ENCODE data around the gene RBM33. TPM values are rescaled to one million over a fixed set of nuclear protein-coding genes. Genes with fewer than 3 reads are reported as not detected.
"Not testable (repeated sequence)": the region's sequence is repeated elsewhere in the genome, so short reads cannot be mapped to it uniquely, and the experiment has no call there.

Gene RBM33
- total RNA-seq, 1 donor from 2014 or later, result 79.8 TPM

GRCh38 chr7:155811895-155812761 lies 167.7 kb downstream of the RBM33 start, which contains the start of gene SHH:
TSS of gene SHH (minus strand) at chr7:155812463. CDS start at chr7:155812122, 341 bp downstream.
- Mint-ChIP-seq H3K27me3 (ENCODE audit: low read depth) (peaks cover 62% of the 10 kb centered on the region), H3K9me3 (no peaks in the 10 kb centered on the region), H3K27ac (peak within 1 kb of the TSS; percentile 58), H3K4me3 (ENCODE audit: low read depth) (peak within 1 kb of the TSS; percentile 70), H3K36me3 (ENCODE audit: low read depth) (no peaks in the 10 kb centered on the region), H3K4me1 (ENCODE audit: low read depth) (peaks cover 24% of the 10 kb centered on the region)
- intact Hi-C loops (cut with micrococcal nuclease), result loop anchor here (2.0 to 5.0 kb wide), 3 partner anchors 360 to 1879 kb away; no protein-coding TSS in a partner anchor
- no peak for DNase-seq (ENCODE audit: low spot score)

GRCh38 chr7:155813125-155813524 lies 168.7 kb downstream of the RBM33 start:
- Mint-ChIP-seq H3K9me3 (no peaks in the 10 kb centered on the region), H3K4me3 (ENCODE audit: low read depth) (no peak overlapping the region), H3K27me3 (ENCODE audit: low read depth) (peaks cover 53% of the 10 kb centered on the region), H3K27ac (no peak overlapping the region), H3K36me3 (ENCODE audit: low read depth) (no peaks in the 10 kb centered on the region), H3K4me1 (ENCODE audit: low read depth) (peaks cover 19% of the 10 kb centered on the region)
- intact Hi-C loops (cut with micrococcal nuclease), result loop anchor here (5.0 kb wide), 2 partner anchors 361 to 1004 kb away; no protein-coding TSS in a partner anchor
- no peak for DNase-seq (ENCODE audit: low spot score)

- H3K4me1 Mint-ChIP-seq (ENCODE audit: low read depth), result peaks cover 19% of the 10 kb centered on the region
- intact Hi-C loops (cut with micrococcal nuclease), result loop anchor here (5.0 kb wide), 2 partner anchors 361 to 1004 kb away; no protein-coding TSS in a partner anchor
- no peak overlapping the region for H3K4me3 Mint-ChIP-seq (ENCODE audit: low read depth)
- no peaks in the 10 kb centered on the region for H3K36me3 Mint-ChIP-seq (ENCODE audit: low read depth)
- no peaks in the 10 kb centered on the region for H3K9me3 Mint-ChIP-seq
- H3K27me3 Mint-ChIP-seq (ENCODE audit: low read depth), result peaks cover 52% of the 10 kb centered on the region
- no peak for DNase-seq (ENCODE audit: low spot score)
- no peak overlapping the region for H3K27ac Mint-ChIP-seq
Observed at GRCh38 chr7:155813546-155814315, 169.3 kb downstream of the RBM33 start.

- H3K9me3 Mint-ChIP-seq, result no peaks in the 10 kb centered on the region
- H3K36me3 Mint-ChIP-seq (ENCODE audit: low read depth), result no peaks in the 10 kb centered on the region
- H3K27me3 Mint-ChIP-seq (ENCODE audit: low read depth), result peaks cover 45% of the 10 kb centered on the region
- intact Hi-C loops (cut with micrococcal nuclease), result loop anchor here (1.0 to 5.0 kb wide), 4 partner anchors 362 to 1013 kb away; no protein-coding TSS in a partner anchor
- H3K27ac Mint-ChIP-seq, result no peak overlapping the region
- H3K4me3 Mint-ChIP-seq (ENCODE audit: low read depth), result no peak overlapping the region
- no peak for DNase-seq (ENCODE audit: low spot score)
- H3K4me1 Mint-ChIP-seq (ENCODE audit: low read depth), result peaks cover 16% of the 10 kb centered on the region
Observed at GRCh38 chr7:155814316-155815276, 170.1 kb downstream of the RBM33 start.

GRCh38 chr7:155815332-155816191 lies 171.1 kb downstream of the RBM33 start:
- Mint-ChIP-seq H3K4me1 (ENCODE audit: low read depth) (peaks cover 16% of the 10 kb centered on the region), H3K4me3 (ENCODE audit: low read depth) (no peak overlapping the region), H3K9me3 (no peaks in the 10 kb centered on the region), H3K27ac (no peak overlapping the region), H3K36me3 (ENCODE audit: low read depth) (no peaks in the 10 kb centered on the region), H3K27me3 (ENCODE audit: low read depth) (peaks cover 41% of the 10 kb centered on the region)
- intact Hi-C loops (cut with micrococcal nuclease), result loop anchor here (1.0 to 5.0 kb wide), 2 partner anchors 658 to 1012 kb away; no protein-coding TSS in a partner anchor
- peak; percentile 57 for DNase-seq (ENCODE audit: low spot score)

GRCh38 chr7:155816192-155816508 lies 171.7 kb downstream of the RBM33 start:
- no peak for DNase-seq (ENCODE audit: low spot score)
- intact Hi-C loops (cut with micrococcal nuclease), result loop anchor here (5.0 kb wide), 1 partner anchor 1011 kb away; no protein-coding TSS in a partner anchor
- no peak overlapping the region for H3K27ac Mint-ChIP-seq
- peaks cover 35% of the 10 kb centered on the region for H3K27me3 Mint-ChIP-seq (ENCODE audit: low read depth)
- peaks cover 16% of the 10 kb centered on the region for H3K4me1 Mint-ChIP-seq (ENCODE audit: low read depth)
- no peak overlapping the region for H3K4me3 Mint-ChIP-seq (ENCODE audit: low read depth)
- no peaks in the 10 kb centered on the region for H3K9me3 Mint-ChIP-seq
- no peaks in the 10 kb centered on the region for H3K36me3 Mint-ChIP-seq (ENCODE audit: low read depth)

- no peaks in the 10 kb centered on the region for H3K9me3 Mint-ChIP-seq
Observed at GRCh38 chr7:155816996-155817395, 172.5 kb downstream of the RBM33 start.

GRCh38 chr7:155817515-155817914 lies 173.1 kb downstream of the RBM33 start:
- intact Hi-C loops (cut with micrococcal nuclease), result loop anchor here (5.0 kb wide), 1 partner anchor 1010 kb away; no protein-coding TSS in a partner anchor
- not testable (repeated sequence) for H3K4me3 Mint-ChIP-seq (ENCODE audit: low read depth); DNase-seq (ENCODE audit: low spot score); H3K4me1 Mint-ChIP-seq (ENCODE audit: low read depth); H3K36me3 Mint-ChIP-seq (ENCODE audit: low read depth); H3K9me3 Mint-ChIP-seq; H3K27ac Mint-ChIP-seq
- peaks cover 21% of the 10 kb centered on the region for H3K27me3 Mint-ChIP-seq (ENCODE audit: low read depth)

More at GRCh38 chr7:155816996-155817395, 172.5 kb downstream of the RBM33 start:
- intact Hi-C loops (cut with micrococcal nuclease), result loop anchor here (5.0 kb wide), 1 partner anchor 1010 kb away; no protein-coding TSS in a partner anchor
- Mint-ChIP-seq H3K27me3 (ENCODE audit: low read depth) (peaks cover 26% of the 10 kb centered on the region), H3K4me3 (ENCODE audit: low read depth) (no peak overlapping the region), H3K36me3 (ENCODE audit: low read depth) (no peaks in the 10 kb centered on the region), H3K4me1 (ENCODE audit: low read depth) (peaks cover 12% of the 10 kb centered on the region), H3K27ac (no peak overlapping the region)
- DNase-seq (ENCODE audit: low spot score), result no peak

- intact Hi-C loops (cut with micrococcal nuclease), result loop anchor here (5.0 kb wide), 1 partner anchor 1009 kb away; no protein-coding TSS in a partner anchor
- no peak overlapping the region for H3K4me3 Mint-ChIP-seq (ENCODE audit: low read depth)
- no peaks in the 10 kb centered on the region for H3K36me3 Mint-ChIP-seq (ENCODE audit: low read depth)
- H3K27ac Mint-ChIP-seq, result no peak overlapping the region
- no peaks in the 10 kb centered on the region for H3K9me3 Mint-ChIP-seq
- H3K27me3 Mint-ChIP-seq (ENCODE audit: low read depth), result peaks cover 16% of the 10 kb centered on the region
- peaks cover 5% of the 10 kb centered on the region for H3K4me1 Mint-ChIP-seq (ENCODE audit: low read depth)
- DNase-seq (ENCODE audit: low spot score), result no peak
Observed at GRCh38 chr7:155818154-155818819, 173.8 kb downstream of the RBM33 start.

- DNase-seq (ENCODE audit: low spot score), result no peak
- H3K36me3 Mint-ChIP-seq (ENCODE audit: low read depth), result no peaks in the 10 kb centered on the region
- intact Hi-C loops (cut with micrococcal nuclease), result loop anchor here (5.0 kb wide), 1 partner anchor 1009 kb away; no protein-coding TSS in a partner anchor
- H3K4me1 Mint-ChIP-seq (ENCODE audit: low read depth), result peaks cover 4% of the 10 kb centered on the region
- H3K27me3 Mint-ChIP-seq (ENCODE audit: low read depth), result peaks cover 13% of the 10 kb centered on the region
- H3K9me3 Mint-ChIP-seq, result no peaks in the 10 kb centered on the region
- H3K4me3 Mint-ChIP-seq (ENCODE audit: low read depth), result no peak overlapping the region
- no peak overlapping the region for H3K27ac Mint-ChIP-seq
Observed at GRCh38 chr7:155818820-155819168, 174.3 kb downstream of the RBM33 start.

GRCh38 chr7:155819186-155819585 lies 174.7 kb downstream of the RBM33 start:
- Mint-ChIP-seq H3K36me3 (ENCODE audit: low read depth) (no peaks in the 10 kb centered on the region), H3K4me1 (ENCODE audit: low read depth) (peaks cover 4% of the 10 kb centered on the region), H3K9me3 (no peaks in the 10 kb centered on the region), H3K27ac (no peak overlapping the region), H3K4me3 (ENCODE audit: low read depth) (no peak overlapping the region), H3K27me3 (ENCODE audit: low read depth) (peaks cover 9% of the 10 kb centered on the region)
- intact Hi-C loops (cut with micrococcal nuclease), result loop anchor here (5.0 kb wide), 1 partner anchor 1008 kb away; no protein-coding TSS in a partner anchor
- no peak for DNase-seq (ENCODE audit: low spot score)
